Tibial artery (tissue), 4 donors: ENCODE results near the gene TBCD.

Experiments
- DNase-seq, 2 donors: peaks; one replicate each; pipeline ENCODE4 v3.0.0-alpha.2; 2019
- H3K27ac ChIP-seq, 2 donors: fragments of 200-600 bp; sonication (generic) in 1 of 2; 1 replicate in 1 of 2; 2 replicates in 1 of 2; pipeline ENCODE4 v1.5.1; 2018 to 2019; ENCODE audit warnings: mild to moderate bottlenecking in 1 of 2
- H3K27me3 ChIP-seq, 2 donors: fragments of 200-600 bp; sonication (generic) in 1 of 2; one replicate each; pipeline versions ENCODE4 v1.5.1 to v1.6.0; 2016 to 2019
- H3K36me3 ChIP-seq, 3 donors: fragments of 200-600 bp; sonication (generic) in 2 of 3; one replicate each; pipeline ENCODE4 v1.5.1; 2016 to 2019; ENCODE audit warnings: mild to moderate bottlenecking in 2 of 3
- H3K4me1 ChIP-seq, 4 donors: fragments of 200-600 bp; sonication (generic) in 2 of 4; 1 replicate in 3 of 4; 2 replicates in 1 of 4; pipeline ENCODE4 v1.5.1; 2016 to 2019
- H3K4me3 ChIP-seq, 2 donors: fragments of 200-600 bp; sonication (generic) in 1 of 2; 1 replicate in 1 of 2; 2 replicates in 1 of 2; pipeline ENCODE4 v1.5.1; 2018 to 2019; ENCODE audit warnings: mild to moderate bottlenecking in 2 of 2
- H3K9me3 ChIP-seq, 3 donors: fragments of 200-600 bp; sonication (generic) in 1 of 3; one replicate each; pipeline ENCODE4 v1.5.1; 2016 to 2019
- intact Hi-C: fragments of 100-400 bp; cut with DNase I; formaldehyde crosslinking; loops from one replicate; pipeline ENCODE4 v1.15.0; 2023; ENCODE audit warnings: low total_unique reads
- TF ChIP-seq, protein P1 (sequence below), 2 experiments: fragments of 200-600 bp in 1 of 2; fragments of 450-650 bp in 1 of 2; IDR thresholded peaks; one replicate each; pipeline ENCODE4 v1.5.1; 2017 to 2019; ENCODE audit warnings: antibody characterized with exemption in 2 of 2, mild to moderate bottlenecking in 1 of 2, moderate library complexity in 1 of 2

The TBCD gene

DNA sequence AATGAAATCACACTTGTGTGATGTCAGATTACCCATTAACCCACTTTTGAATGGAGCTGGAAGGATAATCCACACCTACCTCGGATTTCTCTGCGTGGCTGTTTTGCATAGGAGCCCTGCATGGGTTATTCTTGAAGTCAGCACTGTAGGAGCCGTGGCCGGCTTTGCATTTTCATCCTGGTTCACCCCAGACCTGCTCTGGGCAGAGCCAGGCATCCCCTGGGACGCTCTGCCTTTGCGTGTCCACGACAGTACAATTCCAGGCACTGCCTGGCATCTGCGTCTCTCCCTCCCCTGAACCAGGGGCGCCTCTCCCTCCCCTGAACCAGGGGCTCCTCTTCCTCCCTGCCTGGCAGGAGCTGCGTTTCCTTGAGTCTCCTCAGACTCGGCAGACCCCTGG lies 117.7 kb downstream of the TBCD start:
- H3K9me3 ChIP-seq = no peaks in the 10 kb centered on the region
- no peaks in the 10 kb centered on the region for H3K27me3 ChIP-seq
- no peak for DNase-seq
- TF ChIP-seq, protein P1, sequence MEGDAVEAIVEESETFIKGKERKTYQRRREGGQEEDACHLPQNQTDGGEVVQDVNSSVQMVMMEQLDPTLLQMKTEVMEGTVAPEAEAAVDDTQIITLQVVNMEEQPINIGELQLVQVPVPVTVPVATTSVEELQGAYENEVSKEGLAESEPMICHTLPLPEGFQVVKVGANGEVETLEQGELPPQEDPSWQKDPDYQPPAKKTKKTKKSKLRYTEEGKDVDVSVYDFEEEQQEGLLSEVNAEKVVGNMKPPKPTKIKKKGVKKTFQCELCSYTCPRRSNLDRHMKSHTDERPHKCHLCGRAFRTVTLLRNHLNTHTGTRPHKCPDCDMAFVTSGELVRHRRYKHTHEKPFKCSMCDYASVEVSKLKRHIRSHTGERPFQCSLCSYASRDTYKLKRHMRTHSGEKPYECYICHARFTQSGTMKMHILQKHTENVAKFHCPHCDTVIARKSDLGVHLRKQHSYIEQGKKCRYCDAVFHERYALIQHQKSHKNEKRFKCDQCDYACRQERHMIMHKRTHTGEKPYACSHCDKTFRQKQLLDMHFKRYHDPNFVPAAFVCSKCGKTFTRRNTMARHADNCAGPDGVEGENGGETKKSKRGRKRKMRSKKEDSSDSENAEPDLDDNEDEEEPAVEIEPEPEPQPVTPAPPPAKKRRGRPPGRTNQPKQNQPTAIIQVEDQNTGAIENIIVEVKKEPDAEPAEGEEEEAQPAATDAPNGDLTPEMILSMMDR (IDR thresholded peaks at IDR 0.05) = no peak
- H3K27ac ChIP-seq = no peak overlapping the region
- H3K4me3 ChIP-seq = no peak overlapping the region
- H3K36me3 ChIP-seq = peaks cover 19 to 33% (median 24%) of the 10 kb centered on the region in 3 donors
- H3K4me1 ChIP-seq = peaks cover 0 to 28% (median 0%) of the 10 kb centered on the region in 4 donors
- intact Hi-C loops = no loop called here

DNA sequence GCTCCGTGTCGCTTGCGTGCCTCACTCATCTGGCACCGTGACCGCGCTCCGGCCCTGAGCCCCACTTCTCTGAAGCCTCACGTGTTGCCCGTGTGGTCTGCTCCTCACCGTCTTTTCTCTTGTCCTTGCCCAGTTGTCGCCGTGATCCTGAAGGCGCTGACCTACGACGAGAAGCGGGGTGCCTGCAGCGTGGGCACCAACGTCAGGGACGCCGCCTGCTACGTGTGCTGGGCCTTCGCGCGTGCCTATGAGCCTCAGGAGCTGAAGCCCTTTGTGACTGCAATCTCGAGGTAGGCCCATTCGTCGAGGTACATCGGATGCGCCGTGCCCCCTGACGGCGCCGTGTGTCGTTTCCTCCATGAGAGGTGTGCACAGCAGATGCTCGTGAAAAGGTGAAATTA lies 118.2 kb downstream of the TBCD start:
- Histone ChIP-seq H3K4me1 (peaks cover 0 to 27% (median 0%) of the 10 kb centered on the region in 4 donors), H3K27ac (no peak overlapping the region), H3K9me3 (no peaks in the 10 kb centered on the region), H3K27me3 (no peaks in the 10 kb centered on the region), H3K36me3 (peaks cover 19 to 33% (median 24%) of the 10 kb centered on the region in 3 donors), H3K4me3 (no peak overlapping the region)
- intact Hi-C loops = no loop called here
- TF ChIP-seq, protein P1 (IDR thresholded peaks at IDR 0.05) = no peak
- DNase-seq = no peak

DNA sequence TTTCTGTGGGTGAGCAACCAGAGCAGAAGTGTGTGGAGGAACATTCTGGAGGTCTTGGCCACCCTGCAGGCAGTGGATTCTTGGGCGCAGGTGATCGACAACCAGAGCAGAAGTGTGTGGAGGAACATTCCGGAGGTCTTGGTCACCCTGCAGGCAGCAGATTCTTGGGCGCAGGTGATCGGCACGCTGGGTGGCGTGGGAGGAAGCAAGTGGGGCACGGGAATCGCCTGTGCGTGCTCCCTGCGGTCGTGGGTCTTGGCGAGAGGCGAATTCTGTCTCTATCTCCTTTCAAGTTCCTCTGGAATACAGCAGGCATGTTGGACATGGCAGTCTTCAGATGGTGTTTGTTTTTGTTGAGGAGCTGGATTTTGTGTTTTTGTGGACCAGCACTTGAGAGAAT lies 118.7 kb downstream of the TBCD start:
- intact Hi-C loops = no loop called here
- TF ChIP-seq, protein P1 (IDR thresholded peaks at IDR 0.05) = no peak
- Histone ChIP-seq H3K4me3 (no peak overlapping the region), H3K27me3 (no peaks in the 10 kb centered on the region), H3K9me3 (no peaks in the 10 kb centered on the region), H3K36me3 (peaks cover 19 to 33% (median 24%) of the 10 kb centered on the region in 3 donors), H3K27ac (no peak overlapping the region), H3K4me1 (peaks cover 0 to 28% (median 0%) of the 10 kb centered on the region in 4 donors)
- DNase-seq = no peak

DNA sequence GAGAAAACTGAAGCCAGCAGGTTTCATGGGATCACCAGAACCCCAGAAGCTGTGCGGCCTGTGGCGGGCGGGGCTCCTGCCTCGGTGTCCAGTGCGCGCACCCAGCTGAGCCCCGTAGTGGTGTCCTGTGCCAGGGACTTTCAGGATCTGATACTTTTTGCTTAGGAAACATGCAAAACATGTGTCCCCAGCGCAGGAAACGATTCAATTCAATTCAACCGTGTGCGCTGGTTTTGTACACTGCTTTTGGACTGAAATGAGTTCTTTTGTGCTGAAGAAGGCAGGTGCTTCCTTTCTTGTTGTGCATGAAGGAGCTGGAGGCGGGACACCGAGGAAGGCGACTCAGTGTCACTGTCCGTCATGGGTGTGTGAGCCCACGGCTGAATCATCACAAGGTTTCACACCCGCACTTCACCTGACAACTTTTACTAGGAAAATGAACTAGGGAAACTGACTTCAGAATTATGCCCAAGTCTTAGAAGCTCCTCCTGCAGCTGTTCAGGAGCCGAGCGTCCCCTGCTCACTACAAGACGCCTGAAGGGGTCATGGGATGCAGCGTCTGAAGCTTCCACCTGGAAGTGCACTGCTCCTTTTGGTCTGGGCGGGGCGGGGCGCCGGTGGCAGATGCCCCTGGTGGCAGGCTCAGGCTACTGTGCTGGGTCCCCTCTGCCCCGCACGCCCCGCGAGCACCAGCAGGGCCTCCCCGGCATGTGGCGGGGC lies 119.4 kb downstream of the TBCD start:
- Histone ChIP-seq H3K4me3 (no peak overlapping the region), H3K4me1 (peaks cover 0 to 32% (median 3%) of the 10 kb centered on the region in 4 donors), H3K27me3 (no peaks in the 10 kb centered on the region), H3K9me3 (no peaks in the 10 kb centered on the region), H3K27ac (no peak overlapping the region), H3K36me3 (peaks cover 19 to 33% (median 24%) of the 10 kb centered on the region in 3 donors)
- TF ChIP-seq, protein P1 (IDR thresholded peaks at IDR 0.05) = no peak
- intact Hi-C loops = no loop called here
- no peak for DNase-seq

DNA sequence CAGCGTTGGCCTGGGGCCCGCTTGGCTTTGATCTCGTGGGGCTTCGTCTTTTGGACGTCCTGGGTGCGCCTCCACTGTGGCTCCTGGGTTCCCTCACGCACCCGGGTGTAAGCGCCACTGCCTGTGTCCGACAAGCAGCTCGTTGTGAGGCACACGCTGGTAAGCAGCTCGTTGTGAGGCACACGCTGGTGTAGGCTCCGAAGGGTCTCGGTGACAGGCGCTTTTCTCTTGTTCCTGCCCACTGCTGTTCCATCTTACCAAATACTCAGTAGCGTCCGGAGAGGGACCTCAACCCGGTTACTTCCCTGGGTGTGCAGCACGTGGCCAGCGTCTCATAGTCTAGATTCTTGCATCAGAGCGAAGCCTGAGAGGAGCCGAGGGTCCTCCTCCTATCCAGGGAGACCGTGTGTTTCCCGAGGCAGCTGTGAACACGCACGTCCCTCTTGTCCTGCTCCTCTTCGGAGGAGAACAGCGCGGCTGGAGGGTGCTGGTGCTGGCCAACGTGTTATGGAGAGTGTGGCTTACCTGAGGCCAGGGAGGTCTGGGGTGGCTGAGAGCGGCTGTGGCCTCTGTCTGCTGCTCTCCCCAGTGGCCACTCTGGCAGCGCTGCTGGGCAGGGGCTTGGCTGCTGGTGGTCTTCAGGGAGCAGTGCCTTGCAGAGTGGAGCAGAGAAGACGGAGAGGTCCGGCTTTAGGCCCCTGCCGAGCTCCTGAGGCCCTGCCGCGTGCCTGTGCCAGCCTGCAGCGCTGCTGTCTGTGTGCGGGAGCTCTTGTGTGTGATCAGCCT lies 120.1 kb downstream of the TBCD start:
- no peak overlapping the region for H3K27ac ChIP-seq
- H3K4me3 ChIP-seq = no peak overlapping the region
- no peak for DNase-seq
- H3K4me1 ChIP-seq = peaks cover under 1 to 29% (median 9%) of the 10 kb centered on the region in 4 donors
- TF ChIP-seq, protein P1 (IDR thresholded peaks at IDR 0.05) = no peak
- H3K27me3 ChIP-seq = peaks cover 0 to 3% of the 10 kb centered on the region in 2 donors
- intact Hi-C loops = no loop called here
- peaks cover 19 to 33% (median 24%) of the 10 kb centered on the region in 3 donors for H3K36me3 ChIP-seq
- no peaks in the 10 kb centered on the region for H3K9me3 ChIP-seq
